Activated CD8-positive, alpha-beta T cell treated with anti-CD3 and anti-CD28 coated beads for 36 hours (primary cell): ENCODE measurements around the gene QPRT. TPM values are rescaled to one million over a fixed set of nuclear protein-coding genes. Genes with fewer than 3 reads are reported as not detected.
"Not testable (repeated sequence)": the region's sequence is repeated elsewhere in the genome, so short reads cannot be mapped to it uniquely, and the experiment has no call there.

Experiments
- ATAC-seq: fragments of 200-7000 bp; cut with Tn5 transposase; one replicate; pipeline ENCODE4 v1.10.0; 2021; ENCODE audit warnings: mild to moderate bottlenecking, moderate library complexity
- CTCF ChIA-PET: fragments of 350-600 bp; sonication (Branson Sonifier 250); formaldehyde crosslinking; loops from one replicate; lab custom pipeline; 2021; ENCODE audit warnings: antibody characterized with exemption; lab: Charles Lee
- POLR2A ChIA-PET: fragments of 350-600 bp; sonication (Branson Sonifier 250); formaldehyde crosslinking; loops from one replicate; lab custom pipeline; 2021; ENCODE audit warnings: antibody characterized with exemption; lab: Charles Lee
- DNase-seq: peaks from one replicate; pipeline ENCODE4 v3.0.0-alpha.2; 2020
- H3K27ac Mint-ChIP-seq: one replicate; pipeline ENCODE4 v1.8.0; 2021; ENCODE audit warnings: mild to moderate bottlenecking, mixed read lengths
- H3K27me3 Mint-ChIP-seq: one replicate; pipeline ENCODE4 v1.8.0; 2021; ENCODE audit warnings: mixed read lengths
- H3K36me3 Mint-ChIP-seq: one replicate; pipeline ENCODE4 v1.8.0; 2021; ENCODE audit warnings: low read depth, mixed read lengths
- H3K4me1 Mint-ChIP-seq: one replicate; pipeline ENCODE4 v1.8.0; 2021; ENCODE audit warnings: low read depth, mixed read lengths
- H3K4me3 Mint-ChIP-seq: one replicate; pipeline ENCODE4 v1.8.0; 2021; ENCODE audit warnings: mild to moderate bottlenecking, moderate library complexity, mixed read lengths
- H3K9me3 Mint-ChIP-seq: one replicate; pipeline ENCODE4 v1.8.0; 2021; ENCODE audit warnings: mixed read lengths
- CTCF ChIP-seq: fragments of 200-600 bp; IDR thresholded peaks from one replicate; pipeline ENCODE4 v1.8.0; 2022; ENCODE audit warnings: antibody characterized with exemption, mild to moderate bottlenecking
- intact Hi-C: fragments of 100-400 bp; cut with micrococcal nuclease; formaldehyde crosslinking; loops from one replicate; pipeline ENCODE4 v1.10.0; 2022
- total RNA-seq, 2 experiments: library from RNA; stranded (reverse); gene quantifications; one replicate each; pipeline ENCODE4 v1.2.3, GENCODE V29; 2021

QPRT gene
- 10 to 100 TPM in 1 of 2 experiments, 1 to 10 TPM in 1; 9.3 to 11.7 TPM for total RNA-seq

- Mint-ChIP-seq H3K9me3 (no peaks in the 10 kb centered on the region), H3K27ac (peak within 1 kb of the TSS; percentile 88), H3K27me3 (no peaks in the 10 kb centered on the region), H3K36me3 (peaks cover 6% of the 10 kb centered on the region), H3K4me3 (peak within 1 kb of the TSS; percentile 66), H3K4me1 (peaks cover 20% of the 10 kb centered on the region)
- ATAC-seq (peak; percentile 21), DNase-seq (peak; percentile 23)
- TF ChIP-seq CTCF, result no peak
- intact Hi-C loops, result no loop called here
- ChIA-PET CTCF (interaction anchor here (0.9 to 4.4 kb wide), 3 partner anchors 13 to 377 kb away, joined by 3 to 18 read pairs (median 3); no protein-coding TSS in a partner anchor), POLR2A (interaction anchor here (0.7 to 1.6 kb wide), 3 partner anchors 13 to 35 kb away, joined by 3 to 4 read pairs (median 3); no protein-coding TSS in a partner anchor)
These were observed at the start of gene QPRT for GRCh38 chr16:29678691-29679267. Gene QPRT (plus strand): TSS chr16:29679180. CDS start chr16:29679198, 18 bp downstream.

GRCh38 chr16:29629318-29629717, 49.7 kb upstream of the QPRT start:
- DNase-seq, H3K36me3 Mint-ChIP-seq, H3K27me3 Mint-ChIP-seq, H3K9me3 Mint-ChIP-seq, CTCF ChIA-PET, POLR2A ChIA-PET, H3K27ac Mint-ChIP-seq, H3K4me3 Mint-ChIP-seq, ATAC-seq, intact Hi-C loops: not testable (repeated sequence)
- peaks cover 21% of the 10 kb centered on the region for H3K4me1 Mint-ChIP-seq

DNA sequence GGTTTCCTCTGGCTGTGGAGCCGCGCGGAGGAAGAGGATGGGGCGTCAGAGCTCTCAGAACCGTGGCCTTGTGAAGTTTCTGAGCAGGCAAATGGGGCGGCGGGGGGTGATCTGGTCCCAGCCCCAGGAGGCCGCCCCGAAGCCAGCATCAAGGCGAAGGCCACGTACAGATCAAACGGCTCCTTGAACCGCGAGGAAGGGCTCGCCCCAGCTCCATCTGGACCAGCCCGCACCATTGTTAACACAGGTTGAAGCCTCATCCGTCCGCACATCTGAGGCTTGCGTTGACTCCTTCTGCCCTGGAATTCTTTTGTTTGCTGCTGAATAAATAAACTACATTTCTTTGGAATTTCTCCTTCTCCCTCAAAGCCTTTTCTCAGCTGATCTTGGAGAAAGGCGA, 47.3 kb upstream of the QPRT start:
- H3K36me3 Mint-ChIP-seq, POLR2A ChIA-PET, H3K27ac Mint-ChIP-seq, H3K9me3 Mint-ChIP-seq, DNase-seq, H3K4me3 Mint-ChIP-seq, ATAC-seq, CTCF ChIA-PET, H3K27me3 Mint-ChIP-seq, intact Hi-C loops: not testable (repeated sequence)
- H3K4me1 Mint-ChIP-seq, result peaks cover 16% of the 10 kb centered on the region

- H3K4me3 Mint-ChIP-seq, CTCF ChIA-PET, H3K27me3 Mint-ChIP-seq, H3K36me3 Mint-ChIP-seq, H3K4me1 Mint-ChIP-seq, H3K27ac Mint-ChIP-seq, DNase-seq, intact Hi-C loops, ATAC-seq, H3K9me3 Mint-ChIP-seq, POLR2A ChIA-PET: not testable (repeated sequence)
These were observed 43.1 kb upstream of the QPRT start for GRCh38 chr16:29635902-29636301.

DNA sequence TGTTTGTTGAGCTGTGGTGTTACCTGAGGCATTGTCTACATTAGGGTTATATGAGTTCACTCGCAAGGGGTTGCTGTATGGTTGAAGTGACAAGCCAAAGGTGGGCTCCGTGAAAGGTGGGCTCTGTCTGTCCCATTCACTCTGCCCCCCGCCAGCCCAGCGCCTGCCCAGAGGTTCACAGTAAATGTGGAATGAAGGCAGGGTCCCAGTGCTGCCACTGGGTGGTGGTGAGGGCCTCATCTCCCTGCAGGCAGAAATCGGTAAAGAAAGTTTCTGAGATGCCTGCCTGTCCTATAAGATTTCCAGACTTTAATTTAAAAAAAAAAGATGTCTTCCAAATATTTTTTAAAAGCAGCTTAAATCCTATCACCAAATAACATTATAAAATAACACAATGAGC, 42.6 kb upstream of the QPRT start:
- DNase-seq, H3K36me3 Mint-ChIP-seq, intact Hi-C loops, H3K9me3 Mint-ChIP-seq, H3K27me3 Mint-ChIP-seq, H3K27ac Mint-ChIP-seq, H3K4me3 Mint-ChIP-seq, CTCF ChIA-PET, POLR2A ChIA-PET: not testable (repeated sequence)
- peaks cover 11% of the 10 kb centered on the region for H3K4me1 Mint-ChIP-seq
- peak; percentile 37 for ATAC-seq

- H3K9me3 Mint-ChIP-seq, H3K4me3 Mint-ChIP-seq, POLR2A ChIA-PET, H3K27me3 Mint-ChIP-seq, ATAC-seq, DNase-seq, intact Hi-C loops, CTCF ChIA-PET, H3K27ac Mint-ChIP-seq, H3K36me3 Mint-ChIP-seq: not testable (repeated sequence)
- peaks cover 19% of the 10 kb centered on the region for H3K4me1 Mint-ChIP-seq
These were observed 40.2 kb upstream of the QPRT start for GRCh38 chr16:29638751-29639150.

GRCh38 chr16:29641561-29641960, 37.4 kb upstream of the QPRT start:
- H3K4me1 Mint-ChIP-seq, result peaks cover 36% of the 10 kb centered on the region
- H3K27ac Mint-ChIP-seq, result peak overlapping the region; percentile 67
- intact Hi-C loops, result no loop called here
- no peaks in the 10 kb centered on the region for H3K27me3 Mint-ChIP-seq
- CTCF ChIA-PET, result interaction anchor here (0.9 to 1.6 kb wide), 4 partner anchors 10 to 207 kb away, joined by 3 to 5 read pairs (median 4); partner anchors contain the start of genes KIF22 and SPN
- no peaks in the 10 kb centered on the region for H3K36me3 Mint-ChIP-seq
- no peaks in the 10 kb centered on the region for H3K9me3 Mint-ChIP-seq
- POLR2A ChIA-PET, result no interaction called here
- peak overlapping the region; percentile 12 for H3K4me3 Mint-ChIP-seq
- ATAC-seq (peak; percentile 50), DNase-seq (peak; percentile 24)
- peak; percentile 19 for TF ChIP-seq CTCF
